B cell (primary cell): ENCODE measurements around the gene TNPO3. TPM values are rescaled to one million over a fixed set of nuclear protein-coding genes. Genes with fewer than 3 reads are reported as not detected.

Experiments used
- ATAC-seq: fragments of 200-7000 bp; cut with Tn5 transposase; one replicate; pipeline ENCODE4 v1.10.0; 2021; ENCODE audit warnings: low read depth, mild to moderate bottlenecking, moderate number of reproducible peaks, moderate library complexity
- CTCF ChIA-PET: fragments of 350-600 bp; sonication (Branson Sonifier 250); formaldehyde crosslinking; loops from one replicate; lab custom pipeline; 2021; ENCODE audit warnings: antibody characterized with exemption, inconsistent platforms; lab: Charles Lee
- POLR2A ChIA-PET: fragments of 350-600 bp; sonication (Branson Sonifier 250); formaldehyde crosslinking; loops from one replicate; lab custom pipeline; 2021; ENCODE audit warnings: antibody characterized with exemption; lab: Charles Lee
- DNase-seq: peaks from one replicate; pipeline ENCODE4 v3.0.0; 2013
- H2AFZ ChIP-seq: 2 replicates; pipeline ENCODE4 v1.6.1; 2012; ENCODE audit warnings: mild to moderate bottlenecking, low read depth, low read length; ENCODE audit not compliant: insufficient read depth, poor library complexity, severe bottlenecking
- H3K27ac ChIP-seq, 2 donors: 1 replicate in 1 of 2; 2 replicates in 1 of 2; pipeline ENCODE4 v1.5.1; 2012 to 2013; ENCODE audit warnings: low read length in 2 of 2, mild to moderate bottlenecking in 2 of 2, moderate library complexity in 1 of 2
- H3K27me3 ChIP-seq, 4 experiments: fragments of 200-600 bp in 1 of 4; sonication (generic) in 1 of 4; replicated peaks in 1 of 4; 1 replicate in 2 of 4; 2 replicates in 2 of 4; pipeline versions ENCODE4 v1.6.1 to v1.7.0; 2013 to 2016; ENCODE audit warnings: low read length in 3 of 4, mild to moderate bottlenecking in 2 of 4, mixed read lengths in 1 of 4, moderate library complexity in 1 of 4; ENCODE audit not compliant: insufficient read depth in 4 of 4, control insufficient read depth in 3 of 4; ENCODE audit errors: control extremely low read depth in 1 of 4
- H3K36me3 ChIP-seq, 2 experiments: replicated peaks in 1 of 2; 1 replicate in 1 of 2; 2 replicates in 1 of 2; pipeline versions ENCODE4 v1.6.1 to v1.7.1; 2013; ENCODE audit warnings: low read length in 1 of 2; ENCODE audit not compliant: insufficient read depth in 2 of 2, control insufficient read depth in 1 of 2; ENCODE audit errors: control extremely low read depth in 1 of 2, extremely low read depth in 1 of 2
- H3K4me1 ChIP-seq, 2 donors: fragments of 200-600 bp in 1 of 2; sonication (generic) in 1 of 2; 1 replicate in 1 of 2; 2 replicates in 1 of 2; pipeline versions ENCODE4 v1.5.1 to v1.6.1; 2013 to 2017; ENCODE audit warnings: low read length in 2 of 2; ENCODE audit not compliant: control insufficient read depth in 2 of 2, insufficient read depth in 2 of 2
- H3K4me2 ChIP-seq: replicated peaks from 2 replicates; pipeline ENCODE3; 2012; ENCODE audit warnings: mild to moderate bottlenecking, low read depth, low read length; ENCODE audit not compliant: poor library complexity, severe bottlenecking
- H3K4me3 ChIP-seq, 5 experiments: fragments of 200-600 bp in 1 of 5; sonication (generic) in 1 of 5; 1 replicate in 3 of 5; 2 replicates in 2 of 5; pipeline versions ENCODE4 v1.5.1 to v1.7.0; 2011 to 2016; ENCODE audit warnings: low read length in 4 of 5, mild to moderate bottlenecking in 4 of 5, low read depth in 2 of 5, control low read depth in 1 of 5, moderate library complexity in 1 of 5; ENCODE audit not compliant: insufficient read depth in 1 of 5; ENCODE audit errors: control extremely low read depth in 1 of 5, extremely low read depth in 1 of 5
- H3K79me2 ChIP-seq: fragments of 200-600 bp; sonication (generic); one replicate; pipeline ENCODE4 v1.6.0; 2016; ENCODE audit warnings: low read length; ENCODE audit not compliant: control insufficient read depth, insufficient read depth
- H3K9ac ChIP-seq: fragments of 200-600 bp; sonication (generic); 2 replicates; pipeline ENCODE4 v1.6.1; 2017; ENCODE audit warnings: mild to moderate bottlenecking, low read length, moderate library complexity
- H3K9me3 ChIP-seq, 3 donors: one replicate each; pipeline versions ENCODE4 v1.6.1 to v1.7.1; 2013; ENCODE audit warnings: low read length in 2 of 3; ENCODE audit not compliant: control insufficient read depth in 2 of 3, insufficient read depth in 1 of 3; ENCODE audit errors: control extremely low read depth in 1 of 3
- H4K20me1 ChIP-seq: 2 replicates; pipeline ENCODE4 v1.6.0; 2012; ENCODE audit warnings: mild to moderate bottlenecking, low read length; ENCODE audit not compliant: insufficient read depth, control insufficient read depth, poor library complexity, severe bottlenecking
- H3K27ac Mint-ChIP-seq: one replicate; pipeline ENCODE4 v1.8.0; 2021; ENCODE audit warnings: mixed read lengths
- H3K27me3 Mint-ChIP-seq: one replicate; pipeline ENCODE4 v1.8.0; 2021; ENCODE audit warnings: mixed read lengths
- H3K4me1 Mint-ChIP-seq: one replicate; pipeline ENCODE4 v1.8.0; 2021; ENCODE audit warnings: mixed read lengths
- H3K4me3 Mint-ChIP-seq: one replicate; pipeline ENCODE4 v1.8.0; 2021; ENCODE audit warnings: mixed read lengths
- H3K9me3 Mint-ChIP-seq: one replicate; pipeline ENCODE4 v1.8.0; 2022; ENCODE audit warnings: mixed read lengths; ENCODE audit not compliant: insufficient read depth
- EZH2 ChIP-seq: IDR thresholded peaks from 2 replicates; pipeline ENCODE4 v1.6.1; 2012; ENCODE audit warnings: borderline replicate concordance, low read depth, mild to moderate bottlenecking, moderate library complexity, low read length; ENCODE audit not compliant: insufficient read depth, poor library complexity, severe bottlenecking
- WGBS: methylation state at CpG from one replicate; pipeline ENCODE4 v1.1.5; 2013; ENCODE audit warnings: missing lambda C conversion rate; ENCODE audit not compliant: insufficient coverage; 5-methylcytosine and 5-hydroxymethylcytosine counted together
- intact Hi-C: fragments of 100-400 bp; cut with micrococcal nuclease; formaldehyde crosslinking; loops from one replicate; pipeline ENCODE4 v1.10.0; 2022
- polyA plus RNA-seq: library from polyadenylated mRNA; depleted of rRNA; stranded (reverse); fragments of >200 nt; gene quantifications from 2 replicates; pipeline ENCODE4 v1.2.3, GENCODE V29; 2012
- total RNA-seq, 2 donors: library from RNA; stranded (reverse); fragments of 120-200 nt in 1 of 2; gene quantifications; 1 replicate in 1 of 2; 2 replicates in 1 of 2; pipeline versions ENCODE4 v1.2.3 to v1.2.4, GENCODE V29; 2013 to 2022
- TF ChIP-seq, protein P1 (sequence below): fragments of 200-600 bp; IDR thresholded peaks from one replicate; pipeline ENCODE4 v1.8.0; 2022; ENCODE audit warnings: antibody characterized with exemption, mild to moderate bottlenecking

TNPO3 gene
- total and polyA plus RNA-seq, 2 donors (not counting 1 experiment from before 2014, with no cell fraction given), result 19.0 to 48.3 TPM

DNA sequence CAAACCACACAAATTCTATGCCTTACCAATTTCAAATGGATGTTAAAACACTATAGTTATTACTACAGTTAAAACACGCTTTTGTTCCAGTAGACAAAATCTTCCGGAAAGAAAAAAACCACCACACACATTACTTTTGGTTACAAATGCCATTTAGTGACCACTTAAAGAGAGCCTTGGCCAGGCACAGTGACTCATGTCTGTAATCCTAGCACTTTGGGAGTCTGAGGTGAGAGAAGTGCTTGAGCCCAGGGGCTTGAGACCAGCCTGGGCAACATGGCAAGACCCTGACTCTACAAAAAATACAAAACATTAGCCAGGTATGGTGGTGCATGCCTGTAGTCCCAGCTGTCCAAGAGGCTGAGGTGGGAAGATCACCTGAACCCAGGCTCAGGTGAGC lies 7.2 kb downstream of the TNPO3 start:
- no peak for DNase-seq
- Histone ChIP-seq H4K20me1 (peaks cover 84% of the 10 kb centered on the region), H3K36me3 (peaks cover 0 to 18% of the 10 kb centered on the region in 2 experiments), H3K4me3 (no peak overlapping the region), H3K79me2 (peaks cover 100% of the 10 kb centered on the region), H3K27me3 (no peaks in the 10 kb centered on the region), H3K9me3 (no peaks in the 10 kb centered on the region), H2AFZ (no peak overlapping the region), H3K4me2 (no peak overlapping the region), H3K9ac (no peak overlapping the region), H3K4me1 (peaks cover 17 to 19% of the 10 kb centered on the region in 2 donors), H3K27ac (no peak overlapping the region)
- Mint-ChIP-seq H3K4me1 (peaks cover 74% of the 10 kb centered on the region), H3K27me3 (no peaks in the 10 kb centered on the region), H3K9me3 (no peaks in the 10 kb centered on the region), H3K4me3 (no peak overlapping the region), H3K27ac (no peak overlapping the region)
- ChIA-PET POLR2A (no interaction called here), CTCF (no interaction called here)
- WGBS, result no CpG with 5 or more reads among the region's 2 CpGs
- ATAC-seq, result no peak
- intact Hi-C loops, result no loop called here
- no peak for TF ChIP-seq EZH2
- TF ChIP-seq, protein P1, sequence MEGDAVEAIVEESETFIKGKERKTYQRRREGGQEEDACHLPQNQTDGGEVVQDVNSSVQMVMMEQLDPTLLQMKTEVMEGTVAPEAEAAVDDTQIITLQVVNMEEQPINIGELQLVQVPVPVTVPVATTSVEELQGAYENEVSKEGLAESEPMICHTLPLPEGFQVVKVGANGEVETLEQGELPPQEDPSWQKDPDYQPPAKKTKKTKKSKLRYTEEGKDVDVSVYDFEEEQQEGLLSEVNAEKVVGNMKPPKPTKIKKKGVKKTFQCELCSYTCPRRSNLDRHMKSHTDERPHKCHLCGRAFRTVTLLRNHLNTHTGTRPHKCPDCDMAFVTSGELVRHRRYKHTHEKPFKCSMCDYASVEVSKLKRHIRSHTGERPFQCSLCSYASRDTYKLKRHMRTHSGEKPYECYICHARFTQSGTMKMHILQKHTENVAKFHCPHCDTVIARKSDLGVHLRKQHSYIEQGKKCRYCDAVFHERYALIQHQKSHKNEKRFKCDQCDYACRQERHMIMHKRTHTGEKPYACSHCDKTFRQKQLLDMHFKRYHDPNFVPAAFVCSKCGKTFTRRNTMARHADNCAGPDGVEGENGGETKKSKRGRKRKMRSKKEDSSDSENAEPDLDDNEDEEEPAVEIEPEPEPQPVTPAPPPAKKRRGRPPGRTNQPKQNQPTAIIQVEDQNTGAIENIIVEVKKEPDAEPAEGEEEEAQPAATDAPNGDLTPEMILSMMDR, result no peak

DNA sequence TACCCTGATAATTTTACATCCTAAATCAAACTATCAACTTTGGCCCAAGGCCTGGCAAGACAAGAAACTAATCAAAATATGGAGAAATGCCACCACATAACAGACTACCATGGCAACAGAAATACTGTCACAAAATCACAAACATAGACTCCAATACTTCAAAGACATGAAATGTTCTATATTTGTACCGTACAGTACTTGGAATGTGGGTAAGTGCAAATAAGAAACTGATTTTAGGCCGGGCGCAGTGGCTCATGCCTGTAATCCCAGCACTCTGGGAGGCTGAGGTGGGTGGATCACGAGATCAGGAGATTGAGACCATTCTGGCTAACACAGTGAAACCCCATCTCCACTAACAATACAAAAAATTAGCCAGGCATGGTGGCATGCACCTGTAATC lies 9.2 kb downstream of the TNPO3 start:
- no peak overlapping the region for H3K4me2 ChIP-seq
- Mint-ChIP-seq H3K4me3 (no peak overlapping the region), H3K27ac (no peak overlapping the region)

More for the DNA sequence above, 9.2 kb downstream of the TNPO3 start:
- ChIA-PET POLR2A (interaction anchor here (0.5 kb wide), 1 partner anchor 1148 kb away, joined by 3 read pairs; no protein-coding TSS in a partner anchor), CTCF (no interaction called here)
- Mint-ChIP-seq H3K4me1 (peaks cover 76% of the 10 kb centered on the region), H3K9me3 (no peaks in the 10 kb centered on the region), H3K27me3 (no peaks in the 10 kb centered on the region)
- WGBS, result no CpG with 5 or more reads among the region's 4 CpGs
- H3K9me3 ChIP-seq, result no peaks in the 10 kb centered on the region
- peaks cover 100% of the 10 kb centered on the region for H3K79me2 ChIP-seq
- H3K27me3 ChIP-seq, result no peaks in the 10 kb centered on the region
- H3K36me3 ChIP-seq, result peaks cover 1 to 26% of the 10 kb centered on the region in 2 experiments
- TF ChIP-seq, protein P1, result no peak
- no peak for TF ChIP-seq EZH2
- no peak overlapping the region for H3K9ac ChIP-seq
- no peak overlapping the region for H3K4me3 ChIP-seq
- intact Hi-C loops, result no loop called here
- DNase-seq (no peak), ATAC-seq (no peak)
- H3K4me1 ChIP-seq, result peaks cover 3 to 17% of the 10 kb centered on the region in 2 donors
- H3K27ac ChIP-seq, result no peak overlapping the region
- no peak overlapping the region for H2AFZ ChIP-seq
- H4K20me1 ChIP-seq, result peaks cover 88% of the 10 kb centered on the region
